Measurements from ENCODE around the gene AANAT.

AANAT gene

GRCh38 chr17:76469991-76470739 lies 2.8 kb downstream of the AANAT start:
- no peak for TF ChIP-seq CTCF (IDR thresholded peaks at IDR 0.05; ENCODE audit: control extremely low read depth, extremely low read depth, low read depth, missing control alignments)
- ChIA-PET POLR2A (no interaction called here), CTCF (interaction anchor here (1.4 to 22.9 kb wide), 3 partner anchors 17 to 58 kb away, joined by 3 to 496 read pairs (median 4); partner anchors contain the start of genes RHBDF2 and UBE2O)
- DNase-seq (ENCODE audit: extremely low spot score), result no peak

- DNase-seq (ENCODE audit: extremely low spot score), result no peak
- no peak for TF ChIP-seq CTCF (IDR thresholded peaks at IDR 0.05; ENCODE audit: control extremely low read depth, extremely low read depth, low read depth, missing control alignments)
- POLR2A ChIA-PET, result no interaction called here
- CTCF ChIA-PET, result interaction anchor here (4.7 kb wide), 1 partner anchor 35 kb away, joined by 25 read pairs; no protein-coding TSS in a partner anchor
These were observed 4.3 kb downstream of the AANAT start for GRCh38 chr17:76471498-76472257.

GRCh38 chr17:76472258-76472645 lies 4.8 kb downstream of the AANAT start:
- no peak for TF ChIP-seq CTCF (IDR thresholded peaks at IDR 0.05; ENCODE audit: control extremely low read depth, extremely low read depth, low read depth, missing control alignments)
- ChIA-PET CTCF (interaction anchor here (4.7 kb wide), 1 partner anchor 34 kb away, joined by 25 read pairs; no protein-coding TSS in a partner anchor), POLR2A (no interaction called here)
- no peak for DNase-seq (ENCODE audit: extremely low spot score)

- ChIA-PET POLR2A (no interaction called here), CTCF (interaction anchor here (1.4 to 4.7 kb wide), 2 partner anchors 11 to 34 kb away, joined by 3 to 25 read pairs; no protein-coding TSS in a partner anchor)
- TF ChIP-seq CTCF (IDR thresholded peaks at IDR 0.05; ENCODE audit: control extremely low read depth, extremely low read depth, low read depth, missing control alignments), result no peak
- no peak for DNase-seq (ENCODE audit: extremely low spot score)
These were observed 5.3 kb downstream of the AANAT start for GRCh38 chr17:76472726-76473125.

- POLR2A ChIA-PET, result no interaction called here
These were observed 6.2 kb downstream of the AANAT start for GRCh38 chr17:76473541-76473985.

More at GRCh38 chr17:76473541-76473985, 6.2 kb downstream of the AANAT start:
- CTCF ChIA-PET, result interaction anchor here (1.4 to 4.7 kb wide), 4 partner anchors 12 to 33 kb away, joined by 3 to 25 read pairs (median 5); no protein-coding TSS in a partner anchor
- no peak for DNase-seq (ENCODE audit: extremely low spot score)
- peak; percentile 24 for TF ChIP-seq CTCF (IDR thresholded peaks at IDR 0.05; ENCODE audit: control extremely low read depth, extremely low read depth, low read depth, missing control alignments)

Measured in GM10248 (cell line).